Calu3 (cell line): Measurements from ENCODE around the gene CDKL1. TPM values are rescaled to one million over a fixed set of nuclear protein-coding genes. Genes with fewer than 3 reads are reported as not detected.

ENCODE experiments used
- BruUV-seq: library from RNA; stranded (reverse); fragments of 400-500 nt; replicated peaks from 2 replicates; lab custom pipeline; 2021; lab: Mats Ljungman, UMichigan
- CTCF ChIA-PET: fragments of 300-600 bp; sonication (Branson Sonifier 250); formaldehyde crosslinking; loops from one replicate; lab custom pipeline; 2022; ENCODE audit warnings: antibody characterized with exemption; lab: Charles Lee
- DNase-seq: peaks from one replicate; pipeline ENCODE4 v3.0.0; 2022
- H3K27ac Mint-ChIP-seq: one replicate; pipeline ENCODE4 v1.8.0; 2022; ENCODE audit warnings: mixed read lengths; ENCODE audit not compliant: unreplicated experiment
- H3K27me3 Mint-ChIP-seq: one replicate; pipeline ENCODE4 v1.8.0; 2022; ENCODE audit warnings: mixed read lengths; ENCODE audit not compliant: unreplicated experiment
- H3K36me3 Mint-ChIP-seq: one replicate; pipeline ENCODE4 v1.8.0; 2022; ENCODE audit warnings: mild to moderate bottlenecking, moderate library complexity, mixed read lengths; ENCODE audit not compliant: insufficient read depth, unreplicated experiment
- H3K4me1 Mint-ChIP-seq: one replicate; pipeline ENCODE4 v1.8.0; 2022; ENCODE audit warnings: mild to moderate bottlenecking, low read depth, mixed read lengths; ENCODE audit not compliant: unreplicated experiment
- H3K4me3 Mint-ChIP-seq: one replicate; pipeline ENCODE4 v1.8.0; 2022; ENCODE audit warnings: mild to moderate bottlenecking, low read depth, moderate library complexity, mixed read lengths; ENCODE audit not compliant: unreplicated experiment
- H3K9me3 Mint-ChIP-seq: one replicate; pipeline ENCODE4 v1.8.0; 2022; ENCODE audit warnings: low read depth, mixed read lengths; ENCODE audit not compliant: unreplicated experiment
- CTCF ChIP-seq: fragments of 200-600 bp; IDR thresholded peaks from one replicate; pipeline ENCODE4 v1.8.0; 2022; ENCODE audit warnings: antibody characterized with exemption; ENCODE audit not compliant: unreplicated experiment
- intact Hi-C: fragments of 100-400 bp; cut with micrococcal nuclease; formaldehyde crosslinking; loops from one replicate; pipeline ENCODE4 v1.10.0; 2022; ENCODE audit not compliant: unreplicated experiment
- total RNA-seq: library from RNA; stranded (reverse); gene quantifications from 2 replicates; pipeline ENCODE4 v1.2.3, GENCODE V29; 2022

Gene CDKL1
- total RNA-seq, 1 experiment from 2014 or later: 3.0 TPM

GRCh38 chr14:50425105-50425504, 28.4 kb upstream of the CDKL1 start:
- no TSS peak for BruUV-seq

DNA sequence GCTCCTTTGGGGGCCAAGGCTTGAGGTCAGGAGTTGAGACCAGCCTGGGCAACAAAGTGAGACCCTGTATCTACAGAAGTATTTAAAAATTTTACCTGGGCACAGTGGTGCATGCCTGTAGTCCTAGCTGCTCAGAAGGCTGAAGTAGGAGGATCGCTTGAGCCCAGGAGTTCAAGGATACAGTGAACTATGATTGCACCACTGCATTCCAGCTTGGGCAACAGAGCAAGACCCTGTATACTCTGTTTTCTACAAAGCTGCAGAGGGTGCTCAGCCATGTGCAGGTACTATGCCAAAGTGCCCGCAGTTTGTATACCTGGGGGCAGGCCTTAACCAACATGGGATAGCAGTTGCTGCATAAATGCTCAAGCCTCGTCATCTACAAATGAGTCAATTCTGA, 26.8 kb upstream of the CDKL1 start:
- Mint-ChIP-seq H3K36me3 (peaks cover 16% of the 10 kb centered on the region), H3K4me3 (no peak overlapping the region), H3K9me3 (no peaks in the 10 kb centered on the region), H3K4me1 (no peaks in the 10 kb centered on the region), H3K27me3 (no peaks in the 10 kb centered on the region), H3K27ac (no peak overlapping the region)
- DNase-seq: no peak
- CTCF ChIA-PET: interaction anchor here (0.5 kb wide), 1 partner anchor 494 kb away, joined by 3 read pairs; no protein-coding TSS in a partner anchor
- intact Hi-C loops: no loop called here
- BruUV-seq: no TSS peak
- TF ChIP-seq CTCF: no peak

More at GRCh38 chr14:50425105-50425504, 28.4 kb upstream of the CDKL1 start:
- no peak for DNase-seq
- intact Hi-C loops: no loop called here
- Mint-ChIP-seq H3K27me3 (no peaks in the 10 kb centered on the region), H3K9me3 (no peaks in the 10 kb centered on the region), H3K4me1 (peaks cover 9% of the 10 kb centered on the region), H3K36me3 (peaks cover 16% of the 10 kb centered on the region), H3K27ac (no peak overlapping the region), H3K4me3 (no peak overlapping the region)
- no peak for TF ChIP-seq CTCF
- CTCF ChIA-PET: interaction anchor here (0.6 kb wide), 1 partner anchor 287 kb away, joined by 3 read pairs; no protein-coding TSS in a partner anchor

DNA sequence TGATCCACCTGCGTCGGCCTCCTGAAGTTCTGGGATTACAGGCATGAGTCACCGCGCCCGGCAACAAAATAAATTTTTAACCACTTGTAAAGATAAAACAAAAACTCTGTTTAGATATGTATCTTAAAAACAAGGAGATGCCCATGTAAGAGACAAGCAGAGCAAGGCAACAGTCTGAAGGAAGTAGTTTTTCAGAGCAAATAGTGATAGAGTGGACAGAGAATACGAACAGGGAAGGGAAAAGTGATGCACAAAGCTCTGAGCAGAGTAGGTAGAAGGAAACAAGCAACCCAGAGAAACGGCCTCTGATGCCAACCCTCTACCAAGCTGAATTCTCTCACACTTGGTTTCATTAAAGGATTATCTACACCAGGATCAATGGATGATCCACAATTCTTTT, 24.8 kb upstream of the CDKL1 start:
- Mint-ChIP-seq H3K4me3 (no peak overlapping the region), H3K27me3 (no peaks in the 10 kb centered on the region), H3K4me1 (no peaks in the 10 kb centered on the region), H3K27ac (no peak overlapping the region), H3K9me3 (no peaks in the 10 kb centered on the region), H3K36me3 (peaks cover 32% of the 10 kb centered on the region)
- intact Hi-C loops: no loop called here
- CTCF ChIA-PET: no interaction called here
- no peak for DNase-seq
- TF ChIP-seq CTCF: no peak
- no TSS peak for BruUV-seq

GRCh38 chr14:50417853-50418252, 21.2 kb upstream of the CDKL1 start:
- Mint-ChIP-seq H3K4me1 (no peaks in the 10 kb centered on the region), H3K4me3 (no peak overlapping the region), H3K36me3 (peaks cover 44% of the 10 kb centered on the region), H3K9me3 (peaks cover 2% of the 10 kb centered on the region), H3K27ac (no peak overlapping the region), H3K27me3 (no peaks in the 10 kb centered on the region)
- intact Hi-C loops: no loop called here
- no TSS peak for BruUV-seq
- no peak for DNase-seq
- CTCF ChIA-PET: no interaction called here
- no peak for TF ChIP-seq CTCF
